ENCODE data around the gene PELI1. TPM values are rescaled to one million over a fixed set of nuclear protein-coding genes. Genes with fewer than 3 reads are reported as not detected.

PELI1 gene
- polyA plus RNA-seq, 1 donor from 2014 or later, result 34.9 TPM

DNA sequence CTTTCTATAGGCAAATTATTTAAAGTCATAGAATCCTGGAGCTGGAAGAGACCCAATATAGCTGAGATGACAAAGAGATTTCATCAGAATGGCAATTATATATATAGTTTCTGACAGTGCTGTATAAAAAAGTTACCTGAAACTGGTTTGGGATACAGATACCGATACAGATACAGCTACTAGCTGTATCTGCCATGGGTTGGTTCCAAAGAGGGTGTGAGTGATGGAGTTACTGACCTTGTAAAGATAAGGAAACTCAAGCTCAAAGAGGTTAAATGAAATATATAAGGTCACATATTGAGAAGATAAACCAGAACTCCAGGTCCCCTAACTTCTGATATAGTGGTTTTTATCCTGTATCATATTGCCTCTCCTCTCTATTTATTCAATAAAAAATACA, 10.9 kb downstream of the PELI1 start:
- Histone ChIP-seq H3K4me2 (ENCODE audit: low read length) (no peak overlapping the region), H3K9me2 (ENCODE audit: insufficient read depth, low read length) (no peaks in the 10 kb centered on the region), H3K9me3 (ENCODE audit: low read length) (no peaks in the 10 kb centered on the region), H2AFZ (ENCODE audit: low read depth, low read length) (no peak overlapping the region), H3F3A (ENCODE audit: insufficient read depth, low read length, poor library complexity, severe bottlenecking) (peaks cover 3% of the 10 kb centered on the region), H3K27me3 (ENCODE audit: insufficient read depth, low read depth, low read length) (no peaks in the 10 kb centered on the region), H3K79me2 (replicated peaks; ENCODE audit: insufficient read depth, low read length) (peaks cover 88% of the 10 kb centered on the region), H4K20me1 (ENCODE audit: insufficient read depth) (no peaks in the 10 kb centered on the region), H3K36me3 (ENCODE audit: insufficient read depth, low read length) (no peaks in the 10 kb centered on the region), H3K9ac (ENCODE audit: low read length) (no peak overlapping the region), H3K4me3 (ENCODE audit: low read length) (no peak overlapping the region), H3K27ac (ENCODE audit: low read length) (no peak overlapping the region)
- TF ChIP-seq, protein P1, sequence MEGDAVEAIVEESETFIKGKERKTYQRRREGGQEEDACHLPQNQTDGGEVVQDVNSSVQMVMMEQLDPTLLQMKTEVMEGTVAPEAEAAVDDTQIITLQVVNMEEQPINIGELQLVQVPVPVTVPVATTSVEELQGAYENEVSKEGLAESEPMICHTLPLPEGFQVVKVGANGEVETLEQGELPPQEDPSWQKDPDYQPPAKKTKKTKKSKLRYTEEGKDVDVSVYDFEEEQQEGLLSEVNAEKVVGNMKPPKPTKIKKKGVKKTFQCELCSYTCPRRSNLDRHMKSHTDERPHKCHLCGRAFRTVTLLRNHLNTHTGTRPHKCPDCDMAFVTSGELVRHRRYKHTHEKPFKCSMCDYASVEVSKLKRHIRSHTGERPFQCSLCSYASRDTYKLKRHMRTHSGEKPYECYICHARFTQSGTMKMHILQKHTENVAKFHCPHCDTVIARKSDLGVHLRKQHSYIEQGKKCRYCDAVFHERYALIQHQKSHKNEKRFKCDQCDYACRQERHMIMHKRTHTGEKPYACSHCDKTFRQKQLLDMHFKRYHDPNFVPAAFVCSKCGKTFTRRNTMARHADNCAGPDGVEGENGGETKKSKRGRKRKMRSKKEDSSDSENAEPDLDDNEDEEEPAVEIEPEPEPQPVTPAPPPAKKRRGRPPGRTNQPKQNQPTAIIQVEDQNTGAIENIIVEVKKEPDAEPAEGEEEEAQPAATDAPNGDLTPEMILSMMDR (IDR thresholded peaks at IDR 0.05; ENCODE audit: poor library complexity, severe bottlenecking), result no peak
- TF ChIP-seq EP300 (conservative IDR thresholded peaks at IDR 0.05; ENCODE audit: poor library complexity, severe bottlenecking), result no peak
- no peak for TF ChIP-seq MXI1 (conservative IDR thresholded peaks at IDR 0.05; ENCODE audit: poor library complexity, severe bottlenecking)
- TF ChIP-seq TAF1 (IDR thresholded peaks at IDR 0.05; ENCODE audit: low read depth), result no peak
- TF ChIP-seq EZH2 (IDR thresholded peaks at IDR 0.05; ENCODE audit: borderline replicate concordance, insufficient read depth, low read length, poor library complexity, severe bottlenecking), result no peak

DNA sequence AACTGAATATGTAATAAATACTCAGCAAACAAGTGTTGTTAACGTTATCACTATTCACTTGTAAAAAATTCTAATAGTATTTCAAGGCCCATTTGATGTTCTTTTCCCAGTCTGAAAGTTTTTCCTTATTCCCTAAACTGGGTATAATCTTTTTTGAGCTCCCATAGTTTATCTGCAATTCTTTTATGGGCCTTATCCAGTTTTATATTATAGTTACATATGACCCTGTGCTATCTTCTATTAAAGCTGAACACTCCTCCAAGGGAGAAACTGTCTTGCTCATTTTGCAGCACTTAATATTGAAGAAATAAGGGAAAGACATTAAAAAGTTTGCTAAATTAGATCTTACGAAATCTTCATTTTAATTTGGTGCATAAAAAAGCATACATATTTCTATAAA, 13.9 kb downstream of the PELI1 start:
- no peaks in the 10 kb centered on the region for H3K27me3 ChIP-seq (ENCODE audit: insufficient read depth, low read depth, low read length)
- H3K4me2 ChIP-seq (ENCODE audit: low read length), result no peak overlapping the region
- H3K36me3 ChIP-seq (ENCODE audit: insufficient read depth, low read length), result no peaks in the 10 kb centered on the region
- H4K20me1 ChIP-seq (ENCODE audit: insufficient read depth), result no peaks in the 10 kb centered on the region
- H3K9ac ChIP-seq (ENCODE audit: low read length), result no peak overlapping the region
- no peak overlapping the region for H3K27ac ChIP-seq (ENCODE audit: low read length)
- TF ChIP-seq EP300 (conservative IDR thresholded peaks at IDR 0.05; ENCODE audit: poor library complexity, severe bottlenecking) (no peak), SMC3 (conservative IDR thresholded peaks at IDR 0.05; ENCODE audit: poor library complexity) (no peak), MXI1 (conservative IDR thresholded peaks at IDR 0.05; ENCODE audit: poor library complexity, severe bottlenecking) (no peak), TAF1 (IDR thresholded peaks at IDR 0.05; ENCODE audit: low read depth) (no peak), POLR2AphosphoS5 (IDR thresholded peaks at IDR 0.05) (no peak), EZH2 (IDR thresholded peaks at IDR 0.05; ENCODE audit: borderline replicate concordance, insufficient read depth, low read length, poor library complexity, severe bottlenecking) (no peak), RAD21 (conservative IDR thresholded peaks at IDR 0.05) (no peak)
- TF ChIP-seq, protein P2, sequence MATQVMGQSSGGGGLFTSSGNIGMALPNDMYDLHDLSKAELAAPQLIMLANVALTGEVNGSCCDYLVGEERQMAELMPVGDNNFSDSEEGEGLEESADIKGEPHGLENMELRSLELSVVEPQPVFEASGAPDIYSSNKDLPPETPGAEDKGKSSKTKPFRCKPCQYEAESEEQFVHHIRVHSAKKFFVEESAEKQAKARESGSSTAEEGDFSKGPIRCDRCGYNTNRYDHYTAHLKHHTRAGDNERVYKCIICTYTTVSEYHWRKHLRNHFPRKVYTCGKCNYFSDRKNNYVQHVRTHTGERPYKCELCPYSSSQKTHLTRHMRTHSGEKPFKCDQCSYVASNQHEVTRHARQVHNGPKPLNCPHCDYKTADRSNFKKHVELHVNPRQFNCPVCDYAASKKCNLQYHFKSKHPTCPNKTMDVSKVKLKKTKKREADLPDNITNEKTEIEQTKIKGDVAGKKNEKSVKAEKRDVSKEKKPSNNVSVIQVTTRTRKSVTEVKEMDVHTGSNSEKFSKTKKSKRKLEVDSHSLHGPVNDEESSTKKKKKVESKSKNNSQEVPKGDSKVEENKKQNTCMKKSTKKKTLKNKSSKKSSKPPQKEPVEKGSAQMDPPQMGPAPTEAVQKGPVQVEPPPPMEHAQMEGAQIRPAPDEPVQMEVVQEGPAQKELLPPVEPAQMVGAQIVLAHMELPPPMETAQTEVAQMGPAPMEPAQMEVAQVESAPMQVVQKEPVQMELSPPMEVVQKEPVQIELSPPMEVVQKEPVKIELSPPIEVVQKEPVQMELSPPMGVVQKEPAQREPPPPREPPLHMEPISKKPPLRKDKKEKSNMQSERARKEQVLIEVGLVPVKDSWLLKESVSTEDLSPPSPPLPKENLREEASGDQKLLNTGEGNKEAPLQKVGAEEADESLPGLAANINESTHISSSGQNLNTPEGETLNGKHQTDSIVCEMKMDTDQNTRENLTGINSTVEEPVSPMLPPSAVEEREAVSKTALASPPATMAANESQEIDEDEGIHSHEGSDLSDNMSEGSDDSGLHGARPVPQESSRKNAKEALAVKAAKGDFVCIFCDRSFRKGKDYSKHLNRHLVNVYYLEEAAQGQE (IDR thresholded peaks at IDR 0.05; ENCODE audit: borderline replicate concordance), result no peak
- TF ChIP-seq, protein P1 (IDR thresholded peaks at IDR 0.05; ENCODE audit: poor library complexity, severe bottlenecking), result no peak
- H3K79me2 ChIP-seq (replicated peaks; ENCODE audit: insufficient read depth, low read length), result peaks cover 74% of the 10 kb centered on the region
- peaks cover 3% of the 10 kb centered on the region for H3F3A ChIP-seq (ENCODE audit: insufficient read depth, low read length, poor library complexity, severe bottlenecking)
- no peak overlapping the region for H2AFZ ChIP-seq (ENCODE audit: low read depth, low read length)
- no peak overlapping the region for H3K4me3 ChIP-seq (ENCODE audit: low read length)
- no peaks in the 10 kb centered on the region for H3K9me2 ChIP-seq (ENCODE audit: insufficient read depth, low read length)
- H3K9me3 ChIP-seq (ENCODE audit: low read length), result no peaks in the 10 kb centered on the region

Data from neural cell (in vitro differentiated cells).